ENCODE data around the gene ATP7B.

ATP7B gene

GRCh38 chr13:51929699-51930098, 81.6 kb downstream of the ATP7B start:
- TF ChIP-seq CTCF (IDR thresholded peaks at IDR 0.05), result no peak
- DNase-seq (ENCODE audit: low spot score), result peak; percentile 26
- H3K27ac ChIP-seq, result no peak overlapping the region
- H3K4me3 ChIP-seq, result no peak overlapping the region

- Histone ChIP-seq H3K27ac (no peak overlapping the region), H3K4me3 (no peak overlapping the region)
- DNase-seq (ENCODE audit: low spot score), result peak; percentile 21
- TF ChIP-seq CTCF (IDR thresholded peaks at IDR 0.05), result no peak
Measured at GRCh38 chr13:51928231-51928630, 83.0 kb downstream of the ATP7B start.

DNA sequence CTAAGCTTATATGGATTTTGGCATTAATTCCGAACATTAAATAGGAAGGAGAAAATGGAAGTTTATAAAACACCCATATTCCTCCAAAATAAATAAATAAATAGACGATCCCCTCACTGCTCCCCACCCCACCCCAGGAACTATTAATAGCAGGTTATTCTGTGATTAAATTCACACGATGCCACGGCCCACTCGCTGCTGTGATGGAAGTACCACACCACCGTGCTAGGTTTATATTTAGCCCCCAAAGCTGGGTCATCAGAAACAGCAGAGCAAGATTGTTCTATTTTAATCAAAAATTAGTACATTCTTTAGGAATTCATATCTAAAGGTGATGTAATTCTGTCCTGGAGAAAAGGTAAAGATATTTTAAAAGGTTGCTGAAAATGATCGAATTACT, 84.1 kb downstream of the ATP7B start:
- no peak overlapping the region for H3K27ac ChIP-seq
- DNase-seq (ENCODE audit: low spot score), result no peak
- no peak for TF ChIP-seq CTCF (IDR thresholded peaks at IDR 0.05)

GRCh38 chr13:51926528-51926885, 84.7 kb downstream of the ATP7B start:
- no peak overlapping the region for H3K4me3 ChIP-seq
- H3K27ac ChIP-seq, result no peak overlapping the region
- no peak for TF ChIP-seq CTCF (IDR thresholded peaks at IDR 0.05)
- no peak for DNase-seq (ENCODE audit: low spot score)

More for the DNA sequence above, 84.1 kb downstream of the ATP7B start:
- H3K4me3 ChIP-seq, result no peak overlapping the region

DNA sequence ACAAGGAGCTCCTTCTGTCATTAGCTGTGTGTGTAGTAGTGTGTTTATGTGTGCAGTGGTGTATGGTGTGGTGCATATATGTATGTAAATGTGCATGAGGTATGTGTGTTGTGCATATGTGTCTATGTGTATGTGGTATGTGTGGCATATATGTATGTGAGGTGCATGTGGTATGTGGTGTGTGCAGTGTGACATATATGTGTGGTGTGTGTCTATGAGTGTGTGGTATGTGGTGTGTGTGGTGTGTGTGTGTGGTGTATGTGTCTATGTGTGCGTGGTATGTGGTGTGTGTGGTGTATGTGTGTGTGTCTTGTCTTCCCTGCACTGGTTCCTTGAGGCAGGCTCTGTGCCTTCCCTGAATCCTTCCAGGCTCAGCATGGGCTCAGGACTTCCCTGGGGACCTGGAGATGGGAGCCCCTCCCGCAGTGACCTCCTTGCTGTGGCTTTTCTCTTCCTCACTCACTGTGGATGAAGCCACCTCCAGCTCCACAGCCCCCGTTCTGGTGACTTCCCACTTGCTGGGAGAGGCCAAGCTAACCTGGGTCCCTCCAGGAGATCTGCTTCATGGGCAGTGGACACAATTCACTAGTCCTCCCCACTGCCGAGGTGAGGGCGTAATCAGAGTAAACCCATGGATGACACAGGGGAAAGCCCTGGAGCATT, 85.3 kb downstream of the ATP7B start:
- Histone ChIP-seq H3K4me3 (no peak overlapping the region), H3K27ac (no peak overlapping the region)
- DNase-seq (ENCODE audit: low spot score), result no peak
- no peak for TF ChIP-seq CTCF (IDR thresholded peaks at IDR 0.05)

GRCh38 chr13:51924756-51925544, 86.3 kb downstream of the ATP7B start:
- peak; percentile 5 for DNase-seq (ENCODE audit: low spot score)
- no peak for TF ChIP-seq CTCF (IDR thresholded peaks at IDR 0.05)
- Histone ChIP-seq H3K27ac (no peak overlapping the region), H3K4me3 (no peak overlapping the region)
